HG03039 (cell line): ENCODE measurements around the gene PHF2.

Source experiments
- ATAC-seq: cut with Tn5 transposase; IDR thresholded peaks from one replicate; pipeline ENCODE4 v1.9.1; 2021; ENCODE audit warnings: mild to moderate bottlenecking, moderate library complexity; ENCODE audit not compliant: unreplicated experiment

The PHF2 gene

GRCh38 chr9:93648181-93648580, 71.8 kb downstream of the PHF2 start:
- no peak for ATAC-seq

GRCh38 chr9:93648836-93649235, 72.5 kb downstream of the PHF2 start:
- no peak for ATAC-seq

GRCh38 chr9:93649610-93650261, 73.4 kb downstream of the PHF2 start:
- ATAC-seq: no peak

DNA sequence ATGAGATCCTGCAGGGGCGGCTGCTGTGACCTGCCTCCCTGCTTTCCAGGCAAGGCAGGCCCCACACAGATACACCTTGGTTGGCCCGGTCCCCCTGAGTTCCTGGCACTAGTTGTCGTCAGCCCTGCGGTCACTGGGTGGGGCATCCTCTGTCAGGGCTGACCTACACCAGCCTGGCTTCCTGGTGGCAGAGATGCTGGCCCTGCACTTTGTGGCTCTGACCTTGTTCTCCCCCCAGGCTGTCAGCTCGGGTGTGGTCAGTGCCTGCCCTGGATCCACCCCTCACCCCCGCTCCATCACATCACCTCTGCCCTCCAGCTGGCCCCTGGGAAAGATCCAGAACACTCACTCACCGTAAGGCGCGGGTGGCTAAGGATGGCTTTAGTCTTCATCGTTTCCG, 74.1 kb downstream of the PHF2 start:
- no peak for ATAC-seq

DNA sequence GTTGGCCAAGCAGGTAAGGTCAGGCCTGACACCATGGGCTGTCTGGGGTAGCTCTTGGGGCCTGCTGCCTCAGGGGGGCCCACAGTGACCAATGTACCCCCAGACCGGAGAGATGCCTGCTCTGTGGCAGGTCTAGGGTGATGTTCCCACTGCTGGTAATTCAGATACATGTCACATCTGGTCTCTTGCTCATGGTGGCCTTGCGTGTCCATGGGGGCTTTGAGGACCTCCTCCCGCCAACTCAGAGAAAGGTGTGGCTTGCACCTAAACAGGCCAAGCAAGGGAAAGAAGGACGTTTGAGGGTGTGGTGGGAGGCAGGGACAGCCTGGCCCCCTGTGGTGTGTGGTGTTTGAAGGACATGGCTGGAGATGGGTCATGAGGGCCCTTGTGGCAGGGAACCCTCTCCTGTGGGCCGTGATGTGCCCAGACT, 75.2 kb downstream of the PHF2 start:
- no peak for ATAC-seq

DNA sequence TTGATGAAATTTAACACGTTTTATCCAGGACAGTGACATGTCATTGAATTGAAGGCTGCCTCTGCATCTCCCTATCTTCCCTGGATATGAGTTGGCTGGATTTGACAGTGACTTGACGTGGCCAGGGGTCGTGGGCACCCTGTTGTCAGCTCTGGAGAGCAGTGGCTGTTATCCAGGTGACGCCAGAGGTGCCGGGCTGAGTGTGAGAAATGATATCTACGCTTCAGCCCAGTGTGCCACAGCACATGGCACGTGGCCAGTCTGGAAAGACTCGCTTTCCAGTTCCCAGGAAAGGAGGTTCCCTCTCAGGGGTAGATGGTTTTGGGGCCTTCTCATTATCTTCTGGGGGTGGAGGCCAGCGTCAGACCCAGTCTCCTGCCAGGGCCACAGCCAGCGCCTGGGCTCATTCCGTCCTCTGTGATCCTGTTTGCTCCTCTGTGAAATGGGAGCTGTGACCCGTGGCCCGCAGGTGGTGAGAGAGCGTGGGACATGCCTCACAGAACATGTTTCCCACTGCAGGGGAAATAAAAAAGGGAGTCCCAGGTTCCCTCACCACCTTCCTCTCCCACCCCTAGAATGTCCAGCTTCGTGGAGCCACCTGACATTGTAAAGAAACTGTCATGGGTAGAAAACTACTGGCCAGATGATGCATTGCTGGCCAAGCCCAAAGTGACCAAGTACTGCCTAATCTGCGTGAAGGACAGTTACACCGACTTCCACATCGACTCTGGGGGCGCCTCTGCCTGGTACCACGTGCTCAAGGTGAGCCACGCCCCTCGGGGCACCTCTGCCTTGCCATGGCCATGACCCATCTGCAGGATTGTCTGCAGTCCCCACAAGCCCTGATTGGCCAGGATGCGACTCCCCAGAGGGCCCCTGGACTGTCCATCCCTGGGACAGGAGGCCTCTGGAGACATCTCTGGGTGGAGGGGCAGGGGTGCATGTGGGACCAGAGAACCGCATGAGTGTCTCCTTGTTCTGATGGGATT, 76.5 kb downstream of the PHF2 start:
- ATAC-seq: no peak

GRCh38 chr9:93653760-93654159, 77.4 kb downstream of the PHF2 start:
- ATAC-seq: no peak

DNA sequence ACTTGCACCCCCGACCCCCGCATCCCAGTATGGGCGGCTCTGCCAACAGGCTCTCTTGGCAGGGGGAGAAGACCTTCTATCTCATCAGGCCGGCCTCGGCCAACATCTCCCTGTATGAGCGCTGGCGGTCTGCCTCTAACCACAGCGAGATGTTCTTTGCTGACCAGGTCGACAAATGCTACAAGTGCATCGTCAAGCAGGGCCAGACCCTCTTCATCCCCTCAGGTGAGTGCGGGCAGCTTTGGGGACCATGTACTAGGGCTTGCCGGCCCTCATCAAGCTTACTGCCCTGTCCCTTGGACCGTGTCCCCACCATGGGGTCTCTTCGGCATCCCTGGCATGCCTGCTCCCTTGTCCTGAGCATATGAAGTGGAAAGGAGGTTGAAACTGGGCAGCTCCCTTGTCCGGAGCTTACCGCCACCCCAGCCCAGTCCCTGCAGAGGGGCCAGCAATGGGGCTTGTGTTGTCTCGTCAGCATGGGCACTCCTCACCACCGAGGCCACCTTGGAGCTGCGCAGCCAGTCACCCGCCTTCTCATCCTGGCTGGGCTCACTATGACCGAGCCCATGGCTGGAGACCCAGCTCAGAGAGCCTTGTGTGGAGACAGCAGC, 78.1 kb downstream of the PHF2 start:
- ATAC-seq: no peak

- no peak for ATAC-seq
Measured at GRCh38 chr9:93655621-93656425, 79.4 kb downstream of the PHF2 start.

GRCh38 chr9:93656426-93657239, 80.2 kb downstream of the PHF2 start:
- ATAC-seq: no peak

GRCh38 chr9:93657331-93658111, 81.1 kb downstream of the PHF2 start:
- ATAC-seq: no peak

DNA sequence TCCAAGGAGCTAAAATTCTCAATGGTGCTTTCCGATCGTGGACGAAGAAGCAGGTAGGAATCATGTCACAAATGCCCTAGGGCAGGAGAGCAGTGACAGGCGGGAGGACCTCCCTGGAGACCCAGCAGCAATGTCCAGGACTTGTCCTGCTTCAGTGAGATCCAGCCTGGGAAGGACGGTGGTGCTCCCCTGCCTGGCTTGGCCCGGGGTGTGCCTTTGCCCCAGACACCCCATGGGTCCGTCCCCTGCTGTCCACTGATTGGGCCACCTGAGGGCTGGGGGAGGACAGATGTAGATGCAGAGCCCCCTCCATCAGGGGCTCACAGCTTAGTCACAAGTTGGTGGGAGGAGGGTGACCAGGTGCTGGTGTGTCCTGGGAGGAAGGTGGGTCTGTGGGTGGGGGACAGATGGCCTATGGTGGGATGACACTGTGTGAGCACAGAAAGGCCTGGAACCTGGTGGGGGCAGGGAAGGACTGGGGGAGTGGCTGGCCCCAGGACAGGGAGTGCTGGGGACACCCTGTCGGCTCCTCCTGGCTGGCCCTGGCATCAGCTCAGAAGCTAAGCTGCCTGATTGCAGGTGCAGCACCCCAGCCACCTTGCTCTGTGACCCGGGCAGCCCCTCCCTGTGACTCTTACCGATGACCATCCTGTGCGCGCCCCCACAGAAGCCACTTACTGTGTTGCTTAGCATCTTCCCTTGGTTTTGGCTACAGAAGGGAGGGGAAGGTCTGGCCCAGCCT, 82.0 kb downstream of the PHF2 start:
- no peak for ATAC-seq

- ATAC-seq: no peak
Measured at GRCh38 chr9:93659044-93659836, 82.9 kb downstream of the PHF2 start.

DNA sequence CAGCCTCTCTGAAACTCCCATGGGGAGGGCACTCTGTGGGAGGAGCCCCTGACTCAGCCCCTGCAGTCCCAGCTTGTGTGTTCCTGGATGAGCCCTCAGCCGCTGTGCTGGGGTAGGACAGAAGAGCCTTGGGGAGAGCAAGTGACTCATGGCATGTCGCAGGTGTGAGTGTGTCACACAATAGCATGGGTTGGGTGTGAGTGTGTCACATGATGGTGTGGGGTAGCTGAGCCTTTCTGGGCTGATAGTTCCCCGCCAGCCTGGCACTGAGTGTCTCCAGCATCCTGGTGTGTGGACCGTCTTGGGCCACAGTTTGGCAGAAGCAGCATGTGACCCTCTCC, 83.4 kb downstream of the PHF2 start:
- ATAC-seq: no peak

GRCh38 chr9:93660352-93661046, 84.1 kb downstream of the PHF2 start:
- ATAC-seq: no peak

DNA sequence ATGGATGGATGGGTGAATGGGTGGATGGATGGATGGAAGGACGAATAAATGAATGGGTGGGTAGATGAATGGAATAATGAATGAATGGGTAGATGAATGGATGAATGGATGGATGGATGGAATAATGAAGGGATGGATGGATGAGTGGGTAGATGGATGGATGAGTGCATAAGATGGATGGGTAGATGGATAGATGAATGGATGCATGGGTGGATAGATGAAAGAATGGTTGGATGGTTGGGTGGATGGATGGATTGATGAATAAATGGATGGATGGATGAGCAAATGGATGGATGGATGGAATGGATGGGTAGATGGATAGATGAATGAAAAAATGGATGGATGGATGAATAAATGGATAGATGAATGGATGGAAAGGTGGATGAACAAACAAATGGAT, 85.2 kb downstream of the PHF2 start:
- no peak for ATAC-seq

GRCh38 chr9:93662016-93662638, 85.7 kb downstream of the PHF2 start:
- no peak for ATAC-seq
